ENCODE data around the gene RNF166.

DNA sequence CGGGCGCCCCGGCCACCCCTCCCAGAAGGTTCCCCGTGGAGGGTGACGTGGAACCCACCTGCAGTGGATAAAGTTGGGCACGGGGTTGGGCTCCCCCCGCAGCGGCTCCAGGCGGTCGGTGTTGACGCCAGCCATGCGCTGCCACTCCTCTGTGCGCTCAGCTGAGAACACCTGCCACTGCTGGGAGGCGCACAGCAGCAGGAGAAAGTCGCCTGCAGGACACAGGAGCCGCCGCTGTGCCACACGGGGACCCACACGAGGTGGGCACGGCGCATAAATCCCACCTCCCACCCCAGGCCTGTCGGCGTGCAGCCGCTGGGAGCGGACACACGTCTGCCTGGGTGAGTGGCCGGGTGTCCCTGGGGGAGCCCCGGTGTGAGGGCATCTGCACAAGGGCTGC is 20.8 kb upstream of the RNF166 start:
- TF ChIP-seq, protein P1, sequence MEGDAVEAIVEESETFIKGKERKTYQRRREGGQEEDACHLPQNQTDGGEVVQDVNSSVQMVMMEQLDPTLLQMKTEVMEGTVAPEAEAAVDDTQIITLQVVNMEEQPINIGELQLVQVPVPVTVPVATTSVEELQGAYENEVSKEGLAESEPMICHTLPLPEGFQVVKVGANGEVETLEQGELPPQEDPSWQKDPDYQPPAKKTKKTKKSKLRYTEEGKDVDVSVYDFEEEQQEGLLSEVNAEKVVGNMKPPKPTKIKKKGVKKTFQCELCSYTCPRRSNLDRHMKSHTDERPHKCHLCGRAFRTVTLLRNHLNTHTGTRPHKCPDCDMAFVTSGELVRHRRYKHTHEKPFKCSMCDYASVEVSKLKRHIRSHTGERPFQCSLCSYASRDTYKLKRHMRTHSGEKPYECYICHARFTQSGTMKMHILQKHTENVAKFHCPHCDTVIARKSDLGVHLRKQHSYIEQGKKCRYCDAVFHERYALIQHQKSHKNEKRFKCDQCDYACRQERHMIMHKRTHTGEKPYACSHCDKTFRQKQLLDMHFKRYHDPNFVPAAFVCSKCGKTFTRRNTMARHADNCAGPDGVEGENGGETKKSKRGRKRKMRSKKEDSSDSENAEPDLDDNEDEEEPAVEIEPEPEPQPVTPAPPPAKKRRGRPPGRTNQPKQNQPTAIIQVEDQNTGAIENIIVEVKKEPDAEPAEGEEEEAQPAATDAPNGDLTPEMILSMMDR (IDR thresholded peaks at IDR 0.05; ENCODE audit: low read length): no peak
- TF ChIP-seq EZH2 (optimal IDR thresholded peaks at IDR 0.05; ENCODE audit: low read depth, low read length) (no peak), EZH2phosphoT487 (IDR thresholded peaks at IDR 0.05; ENCODE audit: low read length) (no peak)

Data from MM.1S (cell line).